Skeletal muscle satellite cell (primary cell): ENCODE measurements around the gene RASGEF1C.

ENCODE experiments used
- H3K27me3 ChIP-seq: 2 replicates; pipeline ENCODE4 v1.7.0; 2013; ENCODE audit warnings: low read length; ENCODE audit not compliant: control insufficient read depth, insufficient read depth
- H3K36me3 ChIP-seq: 2 replicates; pipeline ENCODE4 v1.7.0; 2013; ENCODE audit warnings: mild to moderate bottlenecking, control low read depth, low read length; ENCODE audit not compliant: insufficient read depth
- H3K4me1 ChIP-seq: 2 replicates; pipeline ENCODE4 v1.7.0; 2013; ENCODE audit warnings: low read length; ENCODE audit not compliant: control insufficient read depth, insufficient read depth
- H3K4me2 ChIP-seq: 2 replicates; pipeline ENCODE4 v1.7.0; 2013; ENCODE audit warnings: mild to moderate bottlenecking, low read length
- H3K4me3 ChIP-seq: 2 replicates; pipeline ENCODE4 v1.7.0; 2013; ENCODE audit warnings: low read length
- H3K9ac ChIP-seq: 2 replicates; pipeline ENCODE4 v1.7.0; 2013; ENCODE audit warnings: mild to moderate bottlenecking, low read depth, low read length, moderate library complexity
- H3K9me3 ChIP-seq: replicated peaks from 2 replicates; pipeline ENCODE4 v1.7.0; 2013; ENCODE audit warnings: mild to moderate bottlenecking, control low read depth, low read length

RASGEF1C gene

DNA sequence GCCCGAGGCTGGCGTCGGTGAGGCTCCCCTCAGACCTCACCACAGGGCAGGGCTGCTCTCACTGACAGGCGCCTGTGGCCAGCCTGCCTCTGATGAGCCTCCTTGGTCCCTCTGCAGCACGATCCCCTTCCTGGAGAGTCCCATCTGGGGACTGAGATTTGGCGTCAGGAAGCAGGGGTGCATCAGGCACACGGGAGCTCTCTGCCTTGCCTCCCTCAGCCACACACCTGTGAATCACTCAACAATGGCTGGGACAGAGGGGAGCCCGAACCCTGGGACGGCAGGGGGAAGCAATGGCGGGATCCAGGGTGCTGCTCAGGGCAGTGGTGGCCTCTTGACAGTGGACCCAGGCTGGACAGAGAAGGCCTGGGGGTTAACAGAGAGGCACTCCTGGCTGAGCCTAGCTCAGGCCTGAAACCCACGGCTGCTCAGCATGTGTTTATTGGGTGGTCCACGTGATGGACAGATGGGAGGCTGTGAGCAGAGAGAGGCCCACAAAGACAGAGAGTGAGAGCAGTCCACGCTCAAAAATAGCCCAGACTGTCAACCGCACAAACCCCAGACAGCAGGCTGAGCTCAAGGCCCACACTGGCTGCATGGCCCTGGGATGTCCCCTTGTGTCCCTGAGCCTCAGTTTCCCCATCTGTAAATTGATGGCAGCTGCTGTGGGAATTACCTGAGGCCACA is 11.9 kb downstream of the RASGEF1C start:
- Histone ChIP-seq H3K9ac (no peak overlapping the region), H3K4me1 (no peaks in the 10 kb centered on the region), H3K36me3 (no peaks in the 10 kb centered on the region), H3K27me3 (peaks cover 3% of the 10 kb centered on the region), H3K4me3 (no peak overlapping the region), H3K4me2 (no peak overlapping the region), H3K9me3 (no peaks in the 10 kb centered on the region)

DNA sequence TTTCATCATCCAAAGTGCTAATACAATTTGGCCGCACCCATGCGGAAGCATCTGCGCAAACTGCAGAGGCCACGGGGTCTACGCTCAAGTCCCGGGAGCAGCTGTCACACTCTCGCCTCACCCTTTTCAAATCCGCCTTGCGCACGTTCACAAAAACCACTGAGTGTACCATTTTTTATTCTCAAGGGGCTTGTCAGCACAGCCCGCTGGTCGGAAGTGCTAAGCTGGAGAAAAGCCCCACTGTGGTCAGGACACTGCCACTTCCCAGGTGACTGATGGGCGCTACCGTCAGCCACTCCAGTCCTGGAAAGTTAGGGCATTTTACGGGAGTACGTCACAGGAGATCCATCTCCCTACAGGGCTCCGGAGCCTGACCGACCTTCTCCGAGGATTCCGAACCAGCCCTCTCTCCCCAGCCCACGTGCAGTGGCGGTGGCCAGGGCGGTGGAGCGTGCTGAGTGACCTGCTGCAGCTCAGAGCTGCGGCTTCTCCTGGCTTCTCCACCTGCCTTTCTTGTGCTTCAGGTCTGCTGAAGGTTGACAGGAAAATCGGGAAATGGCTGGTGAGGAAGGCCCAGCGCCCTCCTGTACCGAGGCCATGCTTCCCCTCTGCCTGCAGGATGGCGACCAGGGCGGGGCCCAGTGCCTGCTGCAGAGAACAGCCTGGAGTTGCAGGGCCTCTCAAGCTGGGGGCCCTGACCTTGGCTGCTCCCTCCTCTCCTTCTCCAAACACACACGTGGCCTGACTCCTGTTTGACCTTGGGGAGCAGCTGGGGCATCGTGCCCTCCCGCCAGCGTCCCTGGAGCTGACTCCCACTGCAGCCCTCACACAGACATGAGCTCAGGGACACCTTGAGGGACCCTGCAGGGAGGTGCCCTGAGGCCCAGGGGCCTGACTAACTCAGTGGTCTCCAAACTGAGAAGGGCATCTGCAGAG is 14.3 kb downstream of the RASGEF1C start:
- Histone ChIP-seq H3K36me3 (no peaks in the 10 kb centered on the region), H3K4me3 (no peak overlapping the region), H3K9ac (no peak overlapping the region), H3K9me3 (no peaks in the 10 kb centered on the region), H3K4me1 (no peaks in the 10 kb centered on the region), H3K27me3 (peaks cover 3% of the 10 kb centered on the region), H3K4me2 (no peak overlapping the region)

DNA sequence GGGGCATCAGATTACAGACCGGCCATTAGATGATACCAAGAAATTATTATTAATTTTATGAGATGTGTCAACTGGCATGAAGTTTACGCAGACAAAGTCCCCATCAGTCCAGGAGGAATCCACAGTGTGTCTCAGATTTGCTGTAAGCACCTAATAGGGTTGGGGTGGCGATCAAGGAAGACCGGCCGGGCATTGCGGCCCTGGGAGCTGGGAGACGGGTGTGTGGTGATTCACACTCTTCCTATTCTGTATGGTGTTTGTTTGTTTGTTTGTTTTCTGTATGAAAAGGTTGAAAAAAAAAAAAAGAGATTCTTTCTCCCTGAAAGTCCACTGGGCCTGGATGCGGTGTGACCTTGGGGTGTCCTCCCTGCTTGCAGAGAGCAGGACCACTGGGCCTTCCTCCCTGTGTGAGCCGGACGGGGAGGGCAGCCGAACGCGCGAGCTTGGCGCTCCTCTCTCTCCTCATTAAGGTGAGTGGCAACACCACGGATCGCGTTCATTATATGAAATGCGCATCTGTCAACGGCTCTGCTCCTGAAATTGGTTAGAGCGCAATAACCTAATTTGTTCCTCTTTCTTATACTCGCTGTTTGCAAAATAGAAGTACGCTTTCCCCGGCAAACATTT is 15.1 kb downstream of the RASGEF1C start:
- H3K4me2 ChIP-seq: no peak overlapping the region
- no peaks in the 10 kb centered on the region for H3K36me3 ChIP-seq
- no peaks in the 10 kb centered on the region for H3K9me3 ChIP-seq
- H3K4me1 ChIP-seq: no peaks in the 10 kb centered on the region
- no peak overlapping the region for H3K4me3 ChIP-seq
- no peak overlapping the region for H3K9ac ChIP-seq
- H3K27me3 ChIP-seq: peaks cover 3% of the 10 kb centered on the region

DNA sequence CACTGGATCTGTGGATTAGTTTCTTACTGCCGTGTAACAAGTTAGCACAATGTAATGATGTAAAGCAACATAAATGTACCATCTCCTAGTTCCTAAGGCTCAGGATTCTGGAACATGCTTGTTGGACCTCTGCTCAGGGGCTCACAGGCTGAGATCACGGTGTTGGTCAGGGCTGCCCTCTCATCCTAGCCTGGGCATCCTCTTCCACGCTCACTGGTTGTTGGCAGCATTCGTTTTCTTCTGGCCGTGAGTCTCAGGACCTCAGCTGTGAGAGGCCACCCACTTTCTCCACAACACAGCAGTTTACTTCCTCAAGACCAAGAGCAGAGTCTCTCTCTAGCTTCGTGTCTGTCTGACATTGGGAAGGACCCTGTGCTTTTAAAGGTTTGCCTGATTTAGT is 17.3 kb downstream of the RASGEF1C start:
- Histone ChIP-seq H3K36me3 (no peaks in the 10 kb centered on the region), H3K4me1 (no peaks in the 10 kb centered on the region), H3K4me2 (no peak overlapping the region), H3K4me3 (no peak overlapping the region), H3K9me3 (no peaks in the 10 kb centered on the region), H3K27me3 (peaks cover 5% of the 10 kb centered on the region), H3K9ac (no peak overlapping the region)

DNA sequence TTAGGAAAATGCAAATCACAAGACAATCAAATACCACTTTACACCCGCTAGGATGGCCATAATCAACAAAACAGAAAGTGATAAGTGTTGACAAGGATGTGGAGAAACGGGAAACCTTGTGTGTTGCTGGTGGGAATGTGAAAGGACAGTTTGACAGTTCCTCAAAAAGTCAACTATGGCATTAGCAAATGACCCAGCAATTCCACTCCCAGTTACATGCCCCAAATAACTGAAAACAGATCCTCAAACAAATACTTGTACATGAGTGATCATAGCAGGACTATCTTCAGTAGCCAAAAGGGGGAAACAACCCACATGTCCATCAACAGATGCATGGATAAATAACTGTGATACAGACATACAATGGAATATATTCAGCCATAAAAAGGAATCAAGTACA is 21.2 kb downstream of the RASGEF1C start:
- no peaks in the 10 kb centered on the region for H3K36me3 ChIP-seq
- no peak overlapping the region for H3K4me3 ChIP-seq
- no peak overlapping the region for H3K9ac ChIP-seq
- H3K9me3 ChIP-seq: no peaks in the 10 kb centered on the region
- no peak overlapping the region for H3K4me2 ChIP-seq
- H3K27me3 ChIP-seq: peaks cover 5% of the 10 kb centered on the region
- no peaks in the 10 kb centered on the region for H3K4me1 ChIP-seq

DNA sequence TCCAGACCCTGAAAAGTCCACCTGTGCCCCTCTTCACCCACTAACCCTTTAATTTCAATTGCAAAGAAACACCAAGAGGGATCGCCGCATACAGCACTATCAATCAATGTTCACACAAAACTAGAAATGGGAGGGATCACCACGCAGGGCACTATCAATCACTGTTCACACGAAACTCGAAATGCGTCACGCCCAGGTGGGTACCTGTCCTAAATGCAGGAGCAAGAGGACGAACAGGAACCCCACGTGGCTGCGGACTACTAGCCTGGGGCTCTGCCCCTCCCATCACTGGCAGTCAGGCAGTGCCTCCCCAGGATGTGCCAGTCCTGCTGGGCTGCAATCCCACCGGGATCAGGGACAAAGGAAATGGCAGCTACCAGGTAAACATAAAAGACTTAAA is 28.2 kb downstream of the RASGEF1C start:
- Histone ChIP-seq H3K4me3 (no peak overlapping the region), H3K9me3 (no peaks in the 10 kb centered on the region), H3K9ac (no peak overlapping the region), H3K27me3 (peaks cover 20% of the 10 kb centered on the region), H3K4me1 (peaks cover 9% of the 10 kb centered on the region), H3K36me3 (no peaks in the 10 kb centered on the region), H3K4me2 (no peak overlapping the region)

GRCh38 chr5:180180421-180180820 is 28.6 kb downstream of the RASGEF1C start:
- Histone ChIP-seq H3K4me3 (no peak overlapping the region), H3K9me3 (no peaks in the 10 kb centered on the region), H3K9ac (no peak overlapping the region), H3K27me3 (peaks cover 20% of the 10 kb centered on the region), H3K4me2 (no peak overlapping the region), H3K36me3 (no peaks in the 10 kb centered on the region), H3K4me1 (peaks cover 9% of the 10 kb centered on the region)

DNA sequence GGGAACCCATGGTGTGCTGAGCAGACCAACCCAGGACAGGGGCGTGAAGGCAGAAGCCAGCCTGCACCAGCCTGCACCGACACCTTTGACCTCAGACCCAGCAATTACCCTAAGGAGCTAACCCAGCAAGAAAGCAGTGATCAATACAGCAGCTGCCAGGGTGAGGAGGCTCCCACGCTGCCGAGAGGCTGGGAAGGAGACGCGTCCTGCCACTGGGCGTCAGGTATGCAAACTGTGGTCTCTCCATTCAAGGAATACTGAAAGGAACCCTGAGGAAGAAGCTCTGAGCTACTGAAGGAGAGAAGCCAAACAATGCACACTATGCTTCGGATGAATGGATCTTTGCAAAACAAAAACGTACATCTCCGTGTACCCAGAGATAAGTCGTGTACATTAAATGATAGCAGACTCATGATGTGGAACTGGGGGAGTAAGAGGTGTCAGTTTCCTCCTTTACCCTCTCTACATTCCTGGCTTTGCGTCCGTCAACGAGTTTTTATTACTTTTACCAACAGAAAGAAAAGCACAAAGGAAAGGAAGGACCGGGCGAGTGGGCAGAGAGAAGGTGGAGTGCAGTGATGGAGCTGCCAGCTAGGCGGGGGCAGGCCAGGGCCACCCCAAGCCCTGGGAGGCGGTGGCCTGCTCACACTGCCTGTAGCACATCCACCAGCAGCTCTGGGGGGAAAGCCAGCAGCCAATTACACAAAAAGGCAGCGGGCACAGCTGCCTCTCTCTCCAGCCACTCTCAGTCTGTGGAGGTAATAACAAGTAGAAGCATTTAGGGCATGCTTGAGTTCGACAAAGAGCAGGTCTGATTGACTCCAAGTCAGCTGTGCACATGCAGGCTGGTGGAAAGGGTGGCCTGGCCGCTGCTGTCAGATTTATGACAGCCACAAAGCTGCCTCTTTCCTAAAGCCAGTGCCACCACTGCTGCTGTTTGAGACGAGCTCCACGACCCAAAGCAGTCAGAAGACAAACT is 29.3 kb downstream of the RASGEF1C start:
- Histone ChIP-seq H3K4me1 (peaks cover 9% of the 10 kb centered on the region), H3K9ac (no peak overlapping the region), H3K4me2 (no peak overlapping the region)

DNA sequence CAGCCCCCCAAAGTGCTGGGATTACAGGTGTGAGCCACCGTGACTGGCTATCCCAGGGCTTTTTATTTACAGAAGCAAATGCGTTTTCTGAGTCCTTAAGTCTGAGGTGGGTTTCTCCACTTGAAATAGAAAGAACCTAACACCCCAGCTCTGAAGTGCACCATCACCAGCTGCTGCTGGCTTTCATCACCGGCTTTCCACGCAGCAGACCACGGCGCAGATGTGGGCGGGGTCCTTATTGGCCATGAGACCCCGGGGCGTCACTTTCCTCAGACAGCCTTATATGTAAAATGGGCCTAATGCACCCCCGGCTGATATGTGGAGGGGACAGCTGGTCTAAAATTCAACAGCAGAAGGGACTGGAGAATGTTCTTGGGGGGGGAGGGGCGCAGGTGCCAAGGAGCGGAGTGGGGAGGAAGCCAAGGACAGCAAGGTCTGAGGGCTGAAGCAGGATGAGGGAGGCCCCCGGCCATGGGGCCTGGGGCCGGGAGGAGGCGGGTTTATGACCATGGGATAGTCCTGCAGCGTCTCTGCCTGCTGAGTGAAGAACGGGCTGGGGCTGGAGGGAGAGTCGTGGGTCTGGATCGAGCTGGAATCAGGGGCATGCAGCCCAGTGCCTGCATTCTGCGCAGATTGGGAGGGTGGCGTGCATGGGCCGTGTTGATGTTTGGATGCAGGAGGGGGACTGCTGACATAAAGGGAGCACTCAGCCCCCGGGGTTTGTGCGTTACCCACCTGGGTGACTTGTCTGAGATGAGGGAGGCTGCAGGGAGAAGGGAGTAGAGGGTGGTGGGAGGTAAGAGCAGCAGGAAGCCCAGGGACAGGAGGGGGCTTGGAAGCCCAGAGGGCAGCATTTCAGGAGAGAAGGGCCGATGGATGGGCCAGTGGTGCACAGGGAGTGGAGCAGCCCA is 30.2 kb downstream of the RASGEF1C start:
- Histone ChIP-seq H3K9ac (no peak overlapping the region), H3K36me3 (no peaks in the 10 kb centered on the region), H3K4me2 (no peak overlapping the region), H3K4me3 (no peak overlapping the region), H3K27me3 (peaks cover 20% of the 10 kb centered on the region), H3K9me3 (no peaks in the 10 kb centered on the region), H3K4me1 (peaks cover 9% of the 10 kb centered on the region)

More for the DNA sequence above, 29.3 kb downstream of the RASGEF1C start:
- no peaks in the 10 kb centered on the region for H3K9me3 ChIP-seq
- H3K36me3 ChIP-seq: no peaks in the 10 kb centered on the region
- H3K27me3 ChIP-seq: peaks cover 20% of the 10 kb centered on the region
- no peak overlapping the region for H3K4me3 ChIP-seq

DNA sequence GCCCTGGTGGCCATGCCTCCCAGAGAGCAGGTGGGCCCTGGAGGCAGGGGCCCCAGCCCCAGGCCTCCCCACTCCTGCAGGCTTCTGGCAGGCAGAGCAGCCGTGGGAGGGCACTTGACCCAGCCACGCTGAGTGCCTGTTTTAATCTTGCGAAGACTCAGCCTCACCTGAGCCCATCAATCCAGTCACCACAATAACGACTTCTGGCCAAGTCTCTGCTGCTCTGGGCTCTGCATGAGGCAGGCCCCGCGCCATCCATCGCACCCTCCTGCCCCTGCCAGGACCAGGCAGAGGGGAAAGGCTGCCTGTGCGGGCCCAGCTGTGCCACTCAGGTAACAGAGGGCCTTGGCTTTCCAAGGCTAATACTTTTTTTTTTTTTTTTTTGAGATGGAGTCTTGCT is 32.8 kb downstream of the RASGEF1C start:
- Histone ChIP-seq H3K9me3 (no peaks in the 10 kb centered on the region), H3K4me2 (no peak overlapping the region), H3K4me3 (no peak overlapping the region), H3K9ac (no peak overlapping the region), H3K36me3 (no peaks in the 10 kb centered on the region), H3K27me3 (peaks cover 28% of the 10 kb centered on the region), H3K4me1 (peaks cover 9% of the 10 kb centered on the region)
